GM19467 (cell line): Measurements from ENCODE around the gene FYCO1.

Experiments used
- ATAC-seq: cut with Tn5 transposase; IDR thresholded peaks from one replicate; pipeline ENCODE4 v1.9.1; 2021; ENCODE audit warnings: mild to moderate bottlenecking, moderate library complexity; ENCODE audit not compliant: unreplicated experiment

FYCO1 gene

GRCh38 chr3:45944830-45945620 lies 50.6 kb downstream of the FYCO1 start:
- no peak for ATAC-seq

- no peak for ATAC-seq
These were observed 52.3 kb downstream of the FYCO1 start, which contains the start of gene CXCR6 for GRCh38 chr3:45943207-45943846. TSS of gene CXCR6 (plus strand) at chr3:45943464. CDS start at chr3:45946482, 3,018 bp downstream.

- no peak for ATAC-seq
These were observed 53.4 kb downstream of the FYCO1 start for GRCh38 chr3:45942051-45942825.

GRCh38 chr3:45940781-45941365 lies 54.8 kb downstream of the FYCO1 start:
- ATAC-seq = no peak

GRCh38 chr3:45940004-45940780 lies 55.4 kb downstream of the FYCO1 start:
- ATAC-seq = no peak

GRCh38 chr3:45939341-45939771 lies 56.3 kb downstream of the FYCO1 start:
- no peak for ATAC-seq

GRCh38 chr3:45938864-45939263 lies 56.8 kb downstream of the FYCO1 start:
- ATAC-seq = no peak

- no peak for ATAC-seq
These were observed 57.6 kb downstream of the FYCO1 start for GRCh38 chr3:45938043-45938435.

GRCh38 chr3:45937206-45938042 lies 58.2 kb downstream of the FYCO1 start:
- ATAC-seq = no peak

GRCh38 chr3:45936261-45936660 lies 59.4 kb downstream of the FYCO1 start:
- ATAC-seq = no peak

- no peak for ATAC-seq
These were observed 62.0 kb downstream of the FYCO1 start for GRCh38 chr3:45933591-45933990.

- ATAC-seq = no peak
These were observed 63.5 kb downstream of the FYCO1 start for GRCh38 chr3:45932112-45932511.

GRCh38 chr3:45931496-45931895 lies 64.1 kb downstream of the FYCO1 start:
- no peak for ATAC-seq

- no peak for ATAC-seq
These were observed 66.5 kb downstream of the FYCO1 start for GRCh38 chr3:45929042-45929679.

GRCh38 chr3:45927881-45928280 lies 67.7 kb downstream of the FYCO1 start:
- ATAC-seq = no peak

GRCh38 chr3:45923755-45924154 lies 71.9 kb downstream of the FYCO1 start:
- no peak for ATAC-seq

GRCh38 chr3:45922950-45923590 lies 72.6 kb downstream of the FYCO1 start:
- no peak for ATAC-seq

- ATAC-seq = no peak
These were observed 73.6 kb downstream of the FYCO1 start for GRCh38 chr3:45922039-45922326.
